Peyer's patch (tissue), 4 donors: Measurements from ENCODE around the gene ABCA12. TPM values are rescaled to one million over a fixed set of nuclear protein-coding genes. Genes with fewer than 3 reads are reported as not detected.

Source experiments
- DNase-seq, 3 donors: peaks; one replicate each; pipeline ENCODE4 v3.0.0-alpha.2; 2017 to 2019
- H3K27ac ChIP-seq, 4 donors: fragments of 200-600 bp; sonication (generic); one replicate each; pipeline ENCODE4 v1.5.1; 2016 to 2019
- H3K27me3 ChIP-seq, 2 donors: fragments of 200-600 bp; sonication (generic); one replicate each; pipeline ENCODE4 v1.5.1; 2019
- H3K36me3 ChIP-seq, 3 donors: fragments of 200-600 bp; sonication (generic); one replicate each; pipeline ENCODE4 v1.5.1; 2016 to 2019
- H3K4me1 ChIP-seq, 4 donors: fragments of 200-600 bp; sonication (generic); one replicate each; pipeline ENCODE4 v1.5.1; 2016 to 2019
- H3K4me3 ChIP-seq, 4 donors: fragments of 200-600 bp; sonication (generic); 1 replicate in 3 of 4; 2 replicates in 1 of 4; pipeline ENCODE4 v1.5.1; 2016 to 2019; ENCODE audit warnings: mild to moderate bottlenecking in 1 of 4
- H3K9me3 ChIP-seq, 4 donors: fragments of 200-600 bp; sonication (generic); one replicate each; pipeline ENCODE4 v1.5.1; 2016 to 2019; ENCODE audit warnings: mild to moderate bottlenecking in 1 of 4
- CTCF ChIP-seq, 6 experiments: fragments of 450-650 bp in 4 of 6; fragments of 200-600 bp in 2 of 6; sonication (generic) in 1 of 6; IDR thresholded peaks; one replicate each; pipeline ENCODE4 v1.5.1; 2017 to 2019; ENCODE audit warnings: antibody characterized with exemption in 6 of 6, mild to moderate bottlenecking in 3 of 6, moderate library complexity in 1 of 6
- POLR2A ChIP-seq, 2 donors: fragments of 450-650 bp; IDR thresholded peaks; one replicate each; pipeline ENCODE4 v1.5.1; 2017; ENCODE audit warnings: antibody characterized with exemption in 2 of 2, mild to moderate bottlenecking in 2 of 2, moderate library complexity in 2 of 2
- total RNA-seq, 4 donors: library from RNA; depleted of rRNA; stranded (reverse); fragments of >200 nt; gene quantifications; one replicate each; pipeline ENCODE4 v1.1.0, GENCODE V29; 2016

ABCA12 gene
- total RNA-seq, 4 donors from 2014 or later = not detected

GRCh38 chr2:215028231-215028630 is 110.2 kb downstream of the ABCA12 start:
- no peaks in the 10 kb centered on the region for H3K4me1 ChIP-seq
- no peaks in the 10 kb centered on the region for H3K9me3 ChIP-seq
- no peaks in the 10 kb centered on the region for H3K36me3 ChIP-seq
- no peaks in the 10 kb centered on the region for H3K27me3 ChIP-seq
- H3K4me3 ChIP-seq = no peak overlapping the region
- H3K27ac ChIP-seq = no peak overlapping the region
- no peak for DNase-seq
- TF ChIP-seq CTCF (IDR thresholded peaks at IDR 0.05) = no peak
- TF ChIP-seq POLR2A (IDR thresholded peaks at IDR 0.05) = no peak

- no peak overlapping the region for H3K4me3 ChIP-seq
- no peak for TF ChIP-seq CTCF (IDR thresholded peaks at IDR 0.05)
- no peak for TF ChIP-seq POLR2A (IDR thresholded peaks at IDR 0.05)
- H3K27ac ChIP-seq = no peak overlapping the region
- H3K27me3 ChIP-seq = no peaks in the 10 kb centered on the region
- no peak for DNase-seq
- H3K36me3 ChIP-seq = no peaks in the 10 kb centered on the region
- no peaks in the 10 kb centered on the region for H3K9me3 ChIP-seq
- H3K4me1 ChIP-seq = no peaks in the 10 kb centered on the region
Measured at GRCh38 chr2:215027779-215028178, 110.6 kb downstream of the ABCA12 start.

GRCh38 chr2:215022910-215023309 is 115.5 kb downstream of the ABCA12 start:
- TF ChIP-seq POLR2A (IDR thresholded peaks at IDR 0.05) (no peak), CTCF (IDR thresholded peaks at IDR 0.05) (no peak)
- Histone ChIP-seq H3K9me3 (no peaks in the 10 kb centered on the region), H3K4me3 (no peak overlapping the region), H3K27ac (no peak overlapping the region), H3K27me3 (no peaks in the 10 kb centered on the region), H3K4me1 (no peaks in the 10 kb centered on the region), H3K36me3 (no peaks in the 10 kb centered on the region)
- no peak for DNase-seq

GRCh38 chr2:215022418-215022817 is 116.0 kb downstream of the ABCA12 start:
- H3K36me3 ChIP-seq = no peaks in the 10 kb centered on the region
- no peaks in the 10 kb centered on the region for H3K27me3 ChIP-seq
- no peak for TF ChIP-seq POLR2A (IDR thresholded peaks at IDR 0.05)
- H3K9me3 ChIP-seq = no peaks in the 10 kb centered on the region
- H3K4me3 ChIP-seq = no peak overlapping the region
- H3K4me1 ChIP-seq = no peaks in the 10 kb centered on the region
- DNase-seq = no peak
- no peak overlapping the region for H3K27ac ChIP-seq

GRCh38 chr2:215020283-215020682 is 118.1 kb downstream of the ABCA12 start:
- Histone ChIP-seq H3K27me3 (no peaks in the 10 kb centered on the region), H3K4me1 (no peaks in the 10 kb centered on the region), H3K36me3 (no peaks in the 10 kb centered on the region), H3K27ac (no peak overlapping the region), H3K9me3 (no peaks in the 10 kb centered on the region), H3K4me3 (no peak overlapping the region)
- DNase-seq = no peak
- TF ChIP-seq POLR2A (IDR thresholded peaks at IDR 0.05) (no peak), CTCF (IDR thresholded peaks at IDR 0.05) (no peak)

GRCh38 chr2:215019521-215020145 is 118.8 kb downstream of the ABCA12 start:
- no peaks in the 10 kb centered on the region for H3K4me1 ChIP-seq
- DNase-seq = no peak
- no peak overlapping the region for H3K4me3 ChIP-seq
- no peaks in the 10 kb centered on the region for H3K36me3 ChIP-seq
- H3K27me3 ChIP-seq = no peaks in the 10 kb centered on the region
- H3K27ac ChIP-seq = no peak overlapping the region
- H3K9me3 ChIP-seq = no peaks in the 10 kb centered on the region
- TF ChIP-seq POLR2A (IDR thresholded peaks at IDR 0.05) = no peak
- no peak for TF ChIP-seq CTCF (IDR thresholded peaks at IDR 0.05)
